Sigmoid colon (tissue), 7 donors: Measurements from ENCODE around the gene PXDN. TPM values are rescaled to one million over a fixed set of nuclear protein-coding genes. Genes with fewer than 3 reads are reported as not detected.

ENCODE experiments used
- DNase-seq: peaks from one replicate; pipeline ENCODE4 v3.0.0-alpha.2; 2019
- H3K27ac ChIP-seq, 4 donors: fragments of 200-600 bp; sonication (generic); one replicate each; pipeline ENCODE4 v1.5.1; 2016 to 2019; ENCODE audit warnings: mild to moderate bottlenecking in 1 of 4
- H3K27me3 ChIP-seq, 3 donors: fragments of 200-600 bp; sonication (generic); one replicate each; pipeline ENCODE4 v1.5.1; 2019; ENCODE audit warnings: mild to moderate bottlenecking in 1 of 3
- H3K36me3 ChIP-seq, 4 donors: fragments of 200-600 bp; sonication (generic); one replicate each; pipeline ENCODE4 v1.5.1; 2016 to 2019
- H3K4me1 ChIP-seq, 4 donors: fragments of 200-600 bp; sonication (generic); one replicate each; pipeline ENCODE4 v1.5.1; 2017 to 2019
- H3K4me3 ChIP-seq, 4 donors: fragments of 200-600 bp; sonication (generic); one replicate each; pipeline ENCODE4 v1.5.1; 2017 to 2019; ENCODE audit warnings: mild to moderate bottlenecking in 2 of 4, moderate library complexity in 1 of 4
- H3K9me3 ChIP-seq, 4 donors: fragments of 200-600 bp in 3 of 4; sonication (generic) in 3 of 4; one replicate each; pipeline versions ENCODE4 v1.5.1 to v1.6.1; 2013 to 2019
- CTCF ChIP-seq, 4 experiments: fragments of 450-650 bp in 3 of 4; fragments of 200-600 bp in 1 of 4; IDR thresholded peaks; one replicate each; pipeline ENCODE4 v1.5.1; 2016 to 2019; ENCODE audit warnings: antibody characterized with exemption in 4 of 4, mild to moderate bottlenecking in 3 of 4, moderate library complexity in 2 of 4
- EP300 ChIP-seq, 4 donors: sonication (generic); formaldehyde crosslinking; IDR thresholded peaks; one replicate each; pipeline ENCODE4 v1.6.1; 2017; ENCODE audit warnings: antibody characterized with exemption in 4 of 4
- POLR2A ChIP-seq, 2 donors: fragments of 450-650 bp; IDR thresholded peaks; one replicate each; pipeline ENCODE4 v1.6.1; 2016; ENCODE audit warnings: antibody characterized with exemption in 2 of 2, mild to moderate bottlenecking in 2 of 2, moderate library complexity in 2 of 2
- POLR2AphosphoS5 ChIP-seq, 4 donors: sonication (generic); formaldehyde crosslinking; IDR thresholded peaks; one replicate each; pipeline ENCODE4 v1.6.1; 2017; ENCODE audit warnings: antibody characterized with exemption in 4 of 4
- WGBS, 2 donors: extraction: QIAGEN DNeasy Blood & Tissue Kit; methylation state at CpG; one replicate each; pipeline ENCODE4 v1.1.7; 2013; 5-methylcytosine and 5-hydroxymethylcytosine counted together
- intact Hi-C: fragments of 100-400 bp; cut with DNase I; formaldehyde crosslinking; loops from one replicate; pipeline ENCODE4 v1.15.1; 2023
- polyA plus RNA-seq, 3 donors: library from polyadenylated mRNA; stranded (reverse); fragments of 200-250 nt; gene quantifications; one replicate each; pipeline ENCODE4 v1.2.3, GENCODE V29; 2013
- total RNA-seq, 4 donors: library from RNA; depleted of rRNA; stranded (reverse); fragments of >200 nt; gene quantifications; one replicate each; pipeline ENCODE4 v1.1.0, GENCODE V29; 2016
- donor health status: healthy with polysubstance abuse.
- donor health status: Bipolar disorder and iron deficiency.
- donor health status: healthy.

PXDN gene
- total and polyA plus RNA-seq, 7 donors = 1.2 to 126 (median 34.4) TPM

- Histone ChIP-seq H3K27me3 (no peaks in the 10 kb centered on the region), H3K27ac (no peak overlapping the region), H3K9me3 (no peaks in the 10 kb centered on the region), H3K4me1 (peaks cover 0 to 12% (median 9%) of the 10 kb centered on the region in 4 donors), H3K4me3 (no peak overlapping the region), H3K36me3 (peaks cover 18 to 62% (median 31%) of the 10 kb centered on the region in 4 donors)
- peak; percentile 35 for DNase-seq
- WGBS, 2 donors = 14 to 65% methylated on average over 7 of the region's 7 CpGs
- TF ChIP-seq POLR2AphosphoS5 (IDR thresholded peaks at IDR 0.05) = no peak
- TF ChIP-seq CTCF (IDR thresholded peaks at IDR 0.05) = no peak
- no peak for TF ChIP-seq POLR2A (IDR thresholded peaks at IDR 0.05)
- no peak for TF ChIP-seq EP300 (IDR thresholded peaks at IDR 0.05)
- intact Hi-C loops = no loop called here
Measured at GRCh38 chr2:1632002-1632348, 112.3 kb downstream of the PXDN start.

- TF ChIP-seq EP300 (IDR thresholded peaks at IDR 0.05) = no peak
- TF ChIP-seq CTCF (IDR thresholded peaks at IDR 0.05) = no peak
- TF ChIP-seq POLR2AphosphoS5 (IDR thresholded peaks at IDR 0.05) = no peak
- no peak for TF ChIP-seq POLR2A (IDR thresholded peaks at IDR 0.05)
- H3K9me3 ChIP-seq = no peaks in the 10 kb centered on the region
- H3K4me3 ChIP-seq = no peak overlapping the region
- no peaks in the 10 kb centered on the region for H3K27me3 ChIP-seq
- no peak overlapping the region for H3K27ac ChIP-seq
- intact Hi-C loops = no loop called here
- DNase-seq = peak; percentile 45
- WGBS, 2 donors = 20 to 61% methylated on average over 6 of the region's 6 CpGs
- peaks cover 18 to 56% (median 31%) of the 10 kb centered on the region in 4 donors for H3K36me3 ChIP-seq
- H3K4me1 ChIP-seq = peaks cover 0 to 13% (median 10%) of the 10 kb centered on the region in 4 donors
Measured at GRCh38 chr2:1631292-1632001, 112.9 kb downstream of the PXDN start.

GRCh38 chr2:1628893-1629292, 115.4 kb downstream of the PXDN start:
- peaks cover 4 to 31% (median 13%) of the 10 kb centered on the region in 4 donors for H3K36me3 ChIP-seq
- DNase-seq = peak; percentile 79
- WGBS, 2 donors = 9 to 64% methylated on average over 2 of the region's 2 CpGs

GRCh38 chr2:1627628-1628381, 116.5 kb downstream of the PXDN start:
- no peak for TF ChIP-seq EP300 (IDR thresholded peaks at IDR 0.05)
- no peak for TF ChIP-seq POLR2AphosphoS5 (IDR thresholded peaks at IDR 0.05)
- no peak for TF ChIP-seq CTCF (IDR thresholded peaks at IDR 0.05)
- no peak for TF ChIP-seq POLR2A (IDR thresholded peaks at IDR 0.05)
- peak; percentile 46 for DNase-seq
- intact Hi-C loops = no loop called here
- no peaks in the 10 kb centered on the region for H3K27me3 ChIP-seq
- no peak overlapping the region for H3K27ac ChIP-seq
- H3K4me1 ChIP-seq = peaks cover 0 to 30% (median 25%) of the 10 kb centered on the region in 4 donors
- 84 to 86% methylated on average over 9 of the region's 9 CpGs for WGBS, 2 donors
- peaks cover 4 to 20% (median 5%) of the 10 kb centered on the region in 4 donors for H3K36me3 ChIP-seq
- no peak overlapping the region for H3K4me3 ChIP-seq
- no peaks in the 10 kb centered on the region for H3K9me3 ChIP-seq

More at GRCh38 chr2:1628893-1629292, 115.4 kb downstream of the PXDN start:
- peaks cover 0 to 30% (median 25%) of the 10 kb centered on the region in 4 donors for H3K4me1 ChIP-seq
- intact Hi-C loops = no loop called here
- H3K27ac ChIP-seq = no peak overlapping the region
- H3K4me3 ChIP-seq = no peak overlapping the region
- H3K9me3 ChIP-seq = no peaks in the 10 kb centered on the region
- H3K27me3 ChIP-seq = no peaks in the 10 kb centered on the region
- no peak for TF ChIP-seq CTCF (IDR thresholded peaks at IDR 0.05)
- TF ChIP-seq EP300 (IDR thresholded peaks at IDR 0.05) = no peak
- no peak for TF ChIP-seq POLR2A (IDR thresholded peaks at IDR 0.05)
- TF ChIP-seq POLR2AphosphoS5 (IDR thresholded peaks at IDR 0.05) = peak in 2 of 4 donors; percentile 39 to 52
